ENCODE measurements around the gene BLVRA.

BLVRA gene

GRCh38 chr7:43735802-43736603 lies 22.5 kb upstream of the BLVRA start:
- Mint-ChIP-seq H3K36me3 (peaks cover 2% of the 10 kb centered on the region), H3K4me1 (peaks cover 4% of the 10 kb centered on the region), H3K27me3 (peaks cover 2% of the 10 kb centered on the region), H3K9me3 (no peaks in the 10 kb centered on the region), H3K4me3 (no peak overlapping the region), H3K27ac (no peak overlapping the region)

GRCh38 chr7:43737467-43738127 lies 20.9 kb upstream of the BLVRA start:
- peak overlapping the region; percentile 68 for H3K27ac Mint-ChIP-seq

DNA sequence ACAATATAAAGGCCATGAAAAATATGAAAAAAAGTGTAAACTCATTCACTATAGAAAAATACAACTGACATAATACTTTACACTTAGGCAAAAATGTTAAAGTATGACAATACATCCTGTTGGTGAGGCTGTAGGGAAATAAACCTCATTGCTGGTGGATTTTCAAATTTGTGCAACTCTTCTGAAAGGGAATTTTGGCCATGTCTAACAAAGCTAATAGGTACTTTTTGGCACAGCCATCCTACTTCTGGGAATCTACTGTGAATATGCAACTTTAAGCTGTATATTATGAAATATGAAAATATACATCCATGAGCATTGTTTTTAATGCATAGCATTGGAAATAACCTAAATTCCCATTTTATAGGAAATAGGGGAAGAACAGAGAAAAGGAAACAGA lies 15.8 kb upstream of the BLVRA start:
- no peaks in the 10 kb centered on the region for H3K36me3 Mint-ChIP-seq
- H3K4me3 Mint-ChIP-seq: no peak overlapping the region
- H3K27ac Mint-ChIP-seq: no peak overlapping the region
- H3K27me3 Mint-ChIP-seq: peaks cover 1% of the 10 kb centered on the region
- no peaks in the 10 kb centered on the region for H3K4me1 Mint-ChIP-seq
- H3K9me3 Mint-ChIP-seq: no peaks in the 10 kb centered on the region

More at GRCh38 chr7:43737467-43738127, 20.9 kb upstream of the BLVRA start:
- Mint-ChIP-seq H3K36me3 (peaks cover 2% of the 10 kb centered on the region), H3K9me3 (no peaks in the 10 kb centered on the region), H3K27me3 (peaks cover 2% of the 10 kb centered on the region), H3K4me3 (no peak overlapping the region), H3K4me1 (peaks cover 4% of the 10 kb centered on the region)

DNA sequence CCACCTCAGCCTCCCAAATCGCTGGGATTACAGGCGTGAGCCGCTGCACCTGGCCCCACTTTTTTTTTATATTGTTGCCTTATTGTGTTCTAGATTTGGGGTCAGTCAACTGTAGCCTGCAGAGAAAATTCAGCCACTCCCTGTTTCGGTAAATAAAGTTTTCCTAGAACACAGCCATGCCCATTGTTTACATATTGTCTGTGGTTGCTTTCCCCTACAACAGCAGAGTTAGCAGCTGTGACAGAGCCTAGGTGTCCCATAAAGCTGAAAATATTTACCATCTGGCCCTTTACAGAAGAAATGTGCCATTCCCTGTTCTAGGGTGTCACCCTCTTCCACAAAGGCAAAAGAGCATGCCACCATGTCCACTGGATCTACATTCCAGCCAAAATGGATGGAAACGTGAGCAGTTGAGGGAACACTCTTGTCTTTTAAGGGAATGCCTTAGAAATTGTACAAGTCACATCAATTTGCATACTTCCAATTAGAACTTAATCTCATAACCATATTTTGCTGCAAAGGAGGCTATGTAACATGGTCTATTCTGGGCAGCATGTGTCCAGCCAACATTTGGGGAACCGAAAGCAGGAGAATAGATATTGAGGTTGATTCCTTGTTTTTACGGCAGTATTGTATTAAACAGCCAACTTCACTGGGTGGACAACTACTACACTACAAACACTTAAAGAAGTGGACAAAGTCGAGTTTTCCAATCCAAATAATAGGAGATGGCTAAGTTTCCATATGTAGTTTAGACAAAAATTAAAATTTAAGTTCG lies 11.0 kb upstream of the BLVRA start:
- no peaks in the 10 kb centered on the region for H3K36me3 Mint-ChIP-seq
- no peak overlapping the region for H3K27ac Mint-ChIP-seq
- no peaks in the 10 kb centered on the region for H3K9me3 Mint-ChIP-seq
- H3K4me3 Mint-ChIP-seq: no peak overlapping the region
- no peaks in the 10 kb centered on the region for H3K4me1 Mint-ChIP-seq
- peaks cover 1% of the 10 kb centered on the region for H3K27me3 Mint-ChIP-seq

GRCh38 chr7:43749383-43749940 lies 9.0 kb upstream of the BLVRA start:
- H3K27ac Mint-ChIP-seq: no peak overlapping the region
- H3K4me1 Mint-ChIP-seq: no peaks in the 10 kb centered on the region
- H3K4me3 Mint-ChIP-seq: no peak overlapping the region
- no peaks in the 10 kb centered on the region for H3K9me3 Mint-ChIP-seq
- no peaks in the 10 kb centered on the region for H3K36me3 Mint-ChIP-seq
- H3K27me3 Mint-ChIP-seq: peaks cover 1% of the 10 kb centered on the region

- Mint-ChIP-seq H3K4me1 (no peaks in the 10 kb centered on the region), H3K27me3 (peaks cover 1% of the 10 kb centered on the region), H3K9me3 (no peaks in the 10 kb centered on the region), H3K4me3 (no peak overlapping the region), H3K36me3 (no peaks in the 10 kb centered on the region), H3K27ac (no peak overlapping the region)
Measured at GRCh38 chr7:43750016-43750887, 8.2 kb upstream of the BLVRA start.

GRCh38 chr7:43752411-43752810 lies 6.1 kb upstream of the BLVRA start:
- Mint-ChIP-seq H3K9me3 (no peaks in the 10 kb centered on the region), H3K36me3 (no peaks in the 10 kb centered on the region), H3K4me3 (no peak overlapping the region), H3K27ac (no peak overlapping the region), H3K4me1 (peaks cover 8% of the 10 kb centered on the region), H3K27me3 (no peaks in the 10 kb centered on the region)

GRCh38 chr7:43753271-43753810 lies 5.1 kb upstream of the BLVRA start:
- peaks cover 14% of the 10 kb centered on the region for H3K4me1 Mint-ChIP-seq
- H3K27ac Mint-ChIP-seq: no peak overlapping the region
- H3K9me3 Mint-ChIP-seq: no peaks in the 10 kb centered on the region
- no peaks in the 10 kb centered on the region for H3K36me3 Mint-ChIP-seq
- H3K4me3 Mint-ChIP-seq: no peak overlapping the region
- H3K27me3 Mint-ChIP-seq: no peaks in the 10 kb centered on the region

GRCh38 chr7:43753843-43754242 lies 4.6 kb upstream of the BLVRA start:
- Mint-ChIP-seq H3K27ac (no peak overlapping the region), H3K4me3 (no peak overlapping the region), H3K27me3 (no peaks in the 10 kb centered on the region), H3K9me3 (no peaks in the 10 kb centered on the region), H3K36me3 (no peaks in the 10 kb centered on the region), H3K4me1 (peaks cover 14% of the 10 kb centered on the region)

GRCh38 chr7:43754596-43754995 lies 3.9 kb upstream of the BLVRA start:
- Mint-ChIP-seq H3K9me3 (no peaks in the 10 kb centered on the region), H3K36me3 (no peaks in the 10 kb centered on the region), H3K4me3 (no peak overlapping the region), H3K4me1 (peaks cover 18% of the 10 kb centered on the region), H3K27me3 (no peaks in the 10 kb centered on the region), H3K27ac (no peak overlapping the region)

DNA sequence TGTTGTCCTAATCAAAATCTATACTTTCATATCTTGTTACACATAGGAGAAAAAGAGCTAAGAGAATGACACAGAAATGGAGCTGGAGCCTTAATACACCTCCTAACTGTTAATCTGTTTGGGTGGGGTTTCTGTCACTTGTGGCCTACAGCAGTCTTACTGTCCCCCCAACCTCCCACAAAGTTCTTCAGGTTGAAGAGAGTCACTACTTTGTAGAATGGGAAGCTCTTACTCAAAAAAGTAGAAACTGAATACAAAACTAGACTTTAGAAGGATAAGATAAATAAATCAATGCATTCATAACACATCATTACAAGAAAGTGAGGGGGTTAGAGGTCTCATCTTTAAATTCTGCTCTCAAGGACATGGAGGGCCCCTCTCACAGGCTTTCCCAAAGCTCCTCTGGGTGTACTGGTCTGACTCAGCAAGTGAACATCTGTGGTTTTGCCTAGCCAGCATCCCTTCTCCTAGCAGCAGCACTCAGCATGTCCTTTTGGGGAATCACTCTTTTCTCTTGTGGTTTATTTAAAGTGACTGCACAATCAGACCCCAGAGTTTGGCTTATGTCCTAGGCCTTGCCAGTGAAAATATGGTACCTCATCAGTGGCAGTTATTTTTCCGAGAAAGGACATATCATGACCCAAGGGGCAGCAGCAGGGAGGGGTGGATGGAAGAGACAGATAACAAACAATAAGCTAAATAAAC lies 2.0 kb upstream of the BLVRA start:
- H3K27ac Mint-ChIP-seq: no peak overlapping the region
- H3K36me3 Mint-ChIP-seq: no peaks in the 10 kb centered on the region
- no peaks in the 10 kb centered on the region for H3K27me3 Mint-ChIP-seq
- no peaks in the 10 kb centered on the region for H3K9me3 Mint-ChIP-seq
- peak overlapping the region; percentile 70 for H3K4me3 Mint-ChIP-seq
- H3K4me1 Mint-ChIP-seq: peaks cover 29% of the 10 kb centered on the region

DNA sequence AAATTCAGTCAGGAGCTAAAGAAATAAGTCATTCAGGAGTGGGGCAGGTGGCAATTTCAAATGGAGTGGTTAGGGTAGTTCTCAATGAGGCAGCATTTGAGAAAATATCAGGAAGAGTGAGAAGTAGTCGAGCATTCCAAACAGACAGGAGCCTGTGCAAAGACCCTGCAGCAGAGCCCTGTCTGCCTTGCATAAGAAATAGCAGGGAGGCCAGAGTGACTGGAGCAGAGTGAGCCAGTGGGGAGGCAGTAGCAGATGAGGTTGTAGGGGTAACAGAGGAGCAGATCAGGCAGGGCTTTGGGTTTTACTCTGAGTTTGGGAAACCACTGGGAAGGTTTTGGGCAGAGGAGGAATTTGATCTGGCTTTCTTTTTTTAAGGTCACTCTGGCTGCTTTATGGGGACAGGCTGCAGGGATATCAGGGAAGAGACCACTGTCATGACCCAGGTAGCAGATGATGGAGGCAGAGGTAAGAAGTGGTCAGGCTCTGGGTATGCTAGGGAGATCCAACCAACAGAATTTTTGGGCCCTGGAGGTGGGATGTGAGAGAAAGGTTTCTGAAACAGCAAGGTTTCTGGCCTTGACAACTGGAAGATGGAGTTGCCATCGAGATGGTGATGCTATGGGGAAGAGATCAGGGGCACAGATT lies 1.3 kb upstream of the BLVRA start:
- peak overlapping the region; percentile 70 for H3K4me3 Mint-ChIP-seq
- peaks cover 33% of the 10 kb centered on the region for H3K4me1 Mint-ChIP-seq
- H3K27me3 Mint-ChIP-seq: no peaks in the 10 kb centered on the region
- H3K36me3 Mint-ChIP-seq: no peaks in the 10 kb centered on the region
- no peaks in the 10 kb centered on the region for H3K9me3 Mint-ChIP-seq
- peak overlapping the region; percentile 31 for H3K27ac Mint-ChIP-seq

GRCh38 chr7:43758822-43759683 lies 573 bp downstream of the BLVRA start:
- peaks cover 46% of the 10 kb centered on the region for H3K4me1 Mint-ChIP-seq
- no peaks in the 10 kb centered on the region for H3K27me3 Mint-ChIP-seq
- no peaks in the 10 kb centered on the region for H3K36me3 Mint-ChIP-seq
- H3K4me3 Mint-ChIP-seq: peak overlapping the region; percentile 87
- H3K27ac Mint-ChIP-seq: peak overlapping the region; percentile 68
- H3K9me3 Mint-ChIP-seq: no peaks in the 10 kb centered on the region

Measured in activated naive CD4-positive, alpha-beta T cell treated with anti-CD3 and anti-CD28 coated beads, Interleukin-2, amount 50 U/mL, for 24 hours (primary cell).